HCT116 (cell line): ENCODE data around the gene PCDHGC4. TPM values are rescaled to one million over a fixed set of nuclear protein-coding genes. Genes with fewer than 3 reads are reported as not detected.

ENCODE experiments used
- ATAC-seq: fragments of 200-7000 bp; cut with Tn5 transposase; 2 replicates; pipeline ENCODE4 v1.9.1; 2020; ENCODE audit warnings: mild to moderate bottlenecking, moderate library complexity
- BruUV-seq: library from RNA; stranded (reverse); fragments of 400-500 nt; replicated peaks from 2 replicates; lab custom pipeline; 2021; lab: Mats Ljungman, UMichigan
- CTCF ChIA-PET: fragments of 300-600 bp; sonication (Branson Sonifier 250); formaldehyde crosslinking; loops from one replicate; lab custom pipeline; 2021; ENCODE audit warnings: antibody characterized with exemption; lab: Charles Lee
- POLR2A ChIA-PET: fragments of 300-600, 350-600 bp; sonication (Branson Sonifier 250); formaldehyde crosslinking; loops from one replicate; lab custom pipeline; 2021; ENCODE audit warnings: antibody characterized with exemption; lab: Charles Lee
- RAD21 ChIA-PET, 2 experiments: fragments of 300-600 bp; sonication (Branson Sonifier 250); formaldehyde crosslinking; loops; one replicate each; lab custom pipeline; 2023; ENCODE audit warnings: low total read pairs in 2 of 2; ENCODE audit not compliant: uncharacterized antibody in 2 of 2, unreplicated experiment in 2 of 2, low non-redundant PET in 1 of 2; lab: Charles Lee
- DNase-seq: peaks from one replicate; pipeline ENCODE4 v3.0.0-alpha.2; 2010; ENCODE audit warnings: low read depth, low spot score
- H2AFZ ChIP-seq: fragments of 200-600 bp; shearing (Covaris generic), sonication (generic); 2 replicates; pipeline ENCODE4 v1.6.1; 2017; ENCODE audit warnings: low read depth, mixed run types, mixed read lengths, antibody characterized with exemption, low read length; ENCODE audit not compliant: poor library complexity, severe bottlenecking
- H3K27ac ChIP-seq: 2 replicates; pipeline ENCODE4 v1.5.1; 2012; ENCODE audit warnings: low read depth, low read length
- H3K27me3 ChIP-seq: fragments of 200-600 bp; sonication (generic); 2 replicates; pipeline ENCODE4 v1.6.1; 2016; ENCODE audit warnings: mixed run types, low read length, mixed read lengths; ENCODE audit not compliant: insufficient read depth
- H3K36me3 ChIP-seq, 2 experiments: fragments of 200-500 bp in 1 of 2; fragments of 200-600 bp in 1 of 2; sonication (Bioruptor generic) in 1 of 2; sonication (generic) in 1 of 2; 2 replicates each; pipeline versions ENCODE4 v1.5.1 to v1.6.1; 2014 to 2016; ENCODE audit warnings: low read length in 2 of 2, inconsistent platforms in 1 of 2, mixed read lengths in 1 of 2, mixed run types in 1 of 2; ENCODE audit not compliant: insufficient read depth in 2 of 2, control insufficient read depth in 1 of 2
- H3K4me1 ChIP-seq, 2 experiments: fragments of 200-600 bp in 1 of 2; sonication (generic) in 1 of 2; 2 replicates each; pipeline versions ENCODE4 v1.5.1 to v1.6.1; 2012 to 2017; ENCODE audit warnings: low read length in 2 of 2, inconsistent platforms in 1 of 2, mild to moderate bottlenecking in 1 of 2, mixed read lengths in 1 of 2, mixed run types in 1 of 2, moderate library complexity in 1 of 2; ENCODE audit not compliant: insufficient read depth in 2 of 2, control insufficient read depth in 1 of 2
- H3K4me2 ChIP-seq: fragments of 200-600 bp; sonication (generic); 2 replicates; pipeline ENCODE4 v1.6.1; 2017; ENCODE audit warnings: mixed run types, low read length, mixed read lengths
- H3K4me3 ChIP-seq, 2 experiments: fragments of 200-600 bp in 1 of 2; sonication (generic) in 1 of 2; replicated peaks in 1 of 2; 2 replicates each; pipeline ENCODE4 v1.5.1; 2011 to 2016; ENCODE audit warnings: low read length in 2 of 2, control low read depth in 1 of 2, low read depth in 1 of 2, mild to moderate bottlenecking in 1 of 2, mixed read lengths in 1 of 2, mixed run types in 1 of 2
- H3K79me2 ChIP-seq: fragments of 200-600 bp; sonication (generic); 2 replicates; pipeline ENCODE4 v1.6.1; 2017; ENCODE audit warnings: mild to moderate bottlenecking, mixed run types, low read length, moderate library complexity, mixed read lengths; ENCODE audit not compliant: insufficient read depth
- H3K9ac ChIP-seq: fragments of 200-600 bp; sonication (generic); 2 replicates; pipeline ENCODE4 v1.6.1; 2016; ENCODE audit warnings: low read length, mixed read lengths
- H3K9me2 ChIP-seq: fragments of 200-600 bp; sonication (generic), shearing (Covaris generic); 2 replicates; pipeline ENCODE4 v1.6.1; 2017; ENCODE audit warnings: mixed run types, mild to moderate bottlenecking, moderate library complexity; ENCODE audit not compliant: insufficient read depth
- H3K9me3 ChIP-seq, 2 experiments: fragments of 200-500 bp in 1 of 2; fragments of 200-600 bp in 1 of 2; sonication (Bioruptor generic) in 1 of 2; sonication (generic) in 1 of 2; 2 replicates each; pipeline ENCODE4 v1.6.1; 2014 to 2017; ENCODE audit warnings: low read length in 2 of 2, mixed read lengths in 2 of 2, inconsistent platforms in 1 of 2, low read depth in 1 of 2, mild to moderate bottlenecking in 1 of 2, mixed run types in 1 of 2, moderate library complexity in 1 of 2; ENCODE audit not compliant: control insufficient read depth in 1 of 2, insufficient read depth in 1 of 2
- H4K20me1 ChIP-seq: fragments of 200-600 bp; sonication (generic), shearing (Covaris generic); 2 replicates; pipeline ENCODE4 v1.6.1; 2017; ENCODE audit warnings: mixed run types, mild to moderate bottlenecking, moderate library complexity; ENCODE audit not compliant: insufficient read depth
- CTCF ChIP-seq, 3 experiments: fragments of 200-600 bp in 1 of 3; sonication (generic) in 1 of 3; IDR thresholded peaks in 2 of 3; conservative IDR thresholded peaks in 1 of 3; 2 replicates each; pipeline ENCODE4 v1.5.1; 2012 to 2017; ENCODE audit warnings: low read depth in 2 of 3, low read length in 2 of 3, antibody characterized with exemption in 1 of 3, borderline replicate concordance in 1 of 3, control low read depth in 1 of 3, mild to moderate bottlenecking in 1 of 3, mixed read lengths in 1 of 3, mixed run types in 1 of 3, moderate library complexity in 1 of 3; ENCODE audit not compliant: insufficient read depth in 1 of 3
- JUND ChIP-seq: IDR thresholded peaks from 2 replicates; pipeline ENCODE4 v1.6.1; 2012
- RAD21 ChIP-seq: IDR thresholded peaks from 2 replicates; pipeline ENCODE4 v1.6.1; 2012; ENCODE audit warnings: low read depth, mild to moderate bottlenecking
- YY1 ChIP-seq: IDR thresholded peaks from 2 replicates; pipeline ENCODE4 v1.6.1; 2011; ENCODE audit warnings: low read length, low read depth, moderate library complexity, mild to moderate bottlenecking; ENCODE audit not compliant: insufficient replicate concordance; ENCODE audit errors: extremely low read depth
- intact Hi-C: fragments of 100-400 bp; cut with micrococcal nuclease; formaldehyde crosslinking; loops from 2 replicates; pipeline ENCODE4 v1.10.0; 2022
- total RNA-seq: library from RNA; stranded (reverse); gene quantifications from one replicate; pipeline ENCODE4 v1.2.1, GENCODE V29; 2021; ENCODE audit not compliant: unreplicated experiment

Gene PCDHGC4
- total RNA-seq, 1 experiment from 2014 or later = 0.05 TPM

GRCh38 chr5:141512390-141512910 lies 27.6 kb downstream of the PCDHGC4 start:
- BruUV-seq = no TSS peak
- H3K4me2 ChIP-seq = no peak overlapping the region
- peaks cover 0 to 9% of the 10 kb centered on the region in 2 experiments; a peak in 2 of 4 replicates for H3K4me1 ChIP-seq
- H3K9ac ChIP-seq = no peak overlapping the region
- no peak overlapping the region for H3K27ac ChIP-seq
- no peaks in the 10 kb centered on the region for H4K20me1 ChIP-seq
- no peaks in the 10 kb centered on the region for H3K9me2 ChIP-seq
- no peak overlapping the region for H3K4me3 ChIP-seq
- H3K36me3 ChIP-seq = peaks cover 2 to 9% of the 10 kb centered on the region in 2 experiments; a peak in 1 of 4 replicates
- TF ChIP-seq JUND = no peak
- peak; percentile 56 to 90 (median 80); a peak in 5 of 6 replicates for TF ChIP-seq CTCF (IDR thresholded peaks at IDR 0.05 in 2 of 3, conservative IDR thresholded peaks at IDR 0.05 in 1 of 3; ENCODE audit: borderline replicate concordance in 1 of 3, insufficient read depth in 1 of 3, low read depth in 2 of 3, low read length in 2 of 3)
- TF ChIP-seq RAD21 = peak; percentile 49
- TF ChIP-seq YY1 = peak; percentile 11
- intact Hi-C loops = loop anchor here (2.0 kb wide), 1 partner anchor 100 kb away; the partner anchor contains the start of gene PCDHGA10
- RAD21 ChIA-PET = no interaction called here
- POLR2A ChIA-PET = interaction anchor here (1.1 kb wide), 1 partner anchor 9 kb away, joined by 3 read pairs; no protein-coding TSS in a partner anchor
- no peaks in the 10 kb centered on the region for H3K79me2 ChIP-seq
- CTCF ChIA-PET = interaction anchor here (0.8 to 3.2 kb wide), 4 partner anchors 9 to 99 kb away, joined by 3 to 15 read pairs (median 7); partner anchors contain the start of gene PCDHGA10
- H3K27me3 ChIP-seq = no peaks in the 10 kb centered on the region
- ATAC-seq = peak; percentile 80
- peak; percentile 32 for DNase-seq
- no peak overlapping the region for H2AFZ ChIP-seq
- no peaks in the 10 kb centered on the region for H3K9me3 ChIP-seq
